Stimulated activated CD4-positive, alpha-beta T cell treated with anti-CD3 and anti-CD28 coated beads, Interleukin-12 subunit alpha, Interleukin-12 subunit beta, amount 100 ng/mL, for 24 hours (primary cell): ENCODE results near the gene SLC6A9.

Source experiments
- DNase-seq, 2 experiments: peaks; one replicate each; pipeline ENCODE4 v3.0.0-alpha.2; 2020; ENCODE audit warnings: low read depth in 2 of 2

SLC6A9 gene

GRCh38 chr1:44029260-44029910, 1.9 kb downstream of the SLC6A9 start:
- DNase-seq = no peak

- DNase-seq = no peak
Observed at GRCh38 chr1:44027320-44027719, 3.9 kb downstream of the SLC6A9 start.

GRCh38 chr1:44025816-44026215, 5.4 kb downstream of the SLC6A9 start:
- no peak for DNase-seq

GRCh38 chr1:44024903-44025525, 6.2 kb downstream of the SLC6A9 start:
- DNase-seq = no peak

- DNase-seq = no peak
Observed at GRCh38 chr1:44024031-44024902, 7.0 kb downstream of the SLC6A9 start.

GRCh38 chr1:44021581-44022321, 9.5 kb downstream of the SLC6A9 start:
- DNase-seq = no peak

GRCh38 chr1:44021156-44021555, 10.1 kb downstream of the SLC6A9 start:
- no peak for DNase-seq

GRCh38 chr1:44020464-44020863, 10.8 kb downstream of the SLC6A9 start:
- DNase-seq = no peak

GRCh38 chr1:44019466-44019948, 11.8 kb downstream of the SLC6A9 start:
- DNase-seq = no peak

GRCh38 chr1:44016890-44017400, 14.3 kb downstream of the SLC6A9 start:
- DNase-seq = no peak

- no peak for DNase-seq
Observed at GRCh38 chr1:44016041-44016889, 15.0 kb downstream of the SLC6A9 start.

- no peak for DNase-seq
Observed at GRCh38 chr1:44015206-44015605, 16.1 kb downstream of the SLC6A9 start.

- no peak for DNase-seq
Observed at GRCh38 chr1:44014365-44015104, 16.7 kb downstream of the SLC6A9 start.

- DNase-seq = no peak
Observed at GRCh38 chr1:44013949-44014348, 17.3 kb downstream of the SLC6A9 start.

- DNase-seq = no peak
Observed at GRCh38 chr1:44012941-44013609, 18.2 kb downstream of the SLC6A9 start.

- DNase-seq = no peak
Observed at GRCh38 chr1:44012404-44012803, 18.9 kb downstream of the SLC6A9 start.

GRCh38 chr1:44010935-44011471, 20.3 kb downstream of the SLC6A9 start:
- DNase-seq = no peak

GRCh38 chr1:44008259-44008658, 23.0 kb downstream of the SLC6A9 start:
- no peak for DNase-seq

- DNase-seq = no peak
Observed at GRCh38 chr1:44002606-44003157, 28.6 kb downstream of the SLC6A9 start.
